ENCODE data around the gene ABHD10. TPM values are rescaled to one million over a fixed set of nuclear protein-coding genes. Genes with fewer than 3 reads are reported as not detected.

Gene ABHD10
- total RNA-seq, 5 donors from 2014 or later (not counting 1 experiment from before 2014, with no cell fraction given) = 18.3 to 31.8 (median 28.1) TPM

GRCh38 chr3:111980716-111981456 lies 2.1 kb downstream of the ABHD10 start:
- H3K4me3 ChIP-seq (ENCODE audit: control insufficient read depth in 1 of 2, extremely low read depth in 1 of 2, low read length in 1 of 2) = no peak overlapping the region
- no peak for DNase-seq
- peak overlapping the region in 1 of 2 donors; percentile 17 for H3K27ac Mint-ChIP-seq

DNA sequence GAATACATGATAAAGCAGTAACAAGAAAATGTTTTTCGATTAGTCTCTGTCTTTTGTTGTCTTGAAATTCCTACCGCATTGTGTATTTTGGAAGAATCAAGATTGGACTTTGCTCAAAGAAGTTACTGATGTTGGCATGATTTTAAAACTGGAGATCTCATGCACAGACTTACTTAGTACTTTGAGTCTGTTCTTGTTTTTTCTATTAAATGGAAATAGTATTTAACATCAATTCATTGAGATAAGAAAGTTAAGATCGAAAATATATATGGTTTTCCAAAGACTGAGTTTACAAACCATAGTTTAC lies 2.6 kb downstream of the ABHD10 start:
- peaks cover 9 to 13% of the 10 kb centered on the region in 2 experiments for H3K4me1 ChIP-seq (ENCODE audit: control insufficient read depth in 1 of 2, extremely low read depth in 1 of 2, insufficient read depth in 2 of 2, low read length in 2 of 2)
- H3K4me3 Mint-ChIP-seq = peak overlapping the region in 2 of 3 donors; percentile 32 to 92
- CTCF ChIA-PET = interaction anchor here (0.9 to 1.3 kb wide), 3 partner anchors 14 to 32 kb away, joined by 3 to 5 read pairs (median 3); no protein-coding TSS in a partner anchor

More at GRCh38 chr3:111980716-111981456, 2.1 kb downstream of the ABHD10 start:
- no peak for ATAC-seq (replicated peaks in 1 of 4)
- H3K36me3 ChIP-seq (ENCODE audit: control insufficient read depth in 2 of 2, extremely low read depth in 1 of 2, insufficient read depth in 1 of 2, low read length in 1 of 2) = peaks cover 0 to 10% of the 10 kb centered on the region in 2 donors
- Mint-ChIP-seq H3K36me3 (peaks cover 5% of the 10 kb centered on the region), H3K4me3 (peak overlapping the region; percentile 91 to 94 (median 92)), H3K27me3 (no peaks in the 10 kb centered on the region), H3K9me3 (no peaks in the 10 kb centered on the region), H3K4me1 (peaks cover 65 to 69% (median 65%) of the 10 kb centered on the region in 3 donors)
- CTCF ChIA-PET = interaction anchor here (0.9 to 3.8 kb wide), 4 partner anchors 13 to 312 kb away, joined by 3 to 28 read pairs (median 3); no protein-coding TSS in a partner anchor
- peaks cover 9 to 13% of the 10 kb centered on the region in 2 experiments for H3K4me1 ChIP-seq (ENCODE audit: control insufficient read depth in 1 of 2, extremely low read depth in 1 of 2, insufficient read depth in 2 of 2, low read length in 2 of 2)
- no peaks in the 10 kb centered on the region for H3K9me3 ChIP-seq
- POLR2A ChIA-PET = no interaction called here
- H3K27ac ChIP-seq (ENCODE audit: low read length) = no peak overlapping the region
- H3K27me3 ChIP-seq (replicated peaks in 1 of 2; ENCODE audit: control insufficient read depth in 2 of 2, extremely low read depth in 1 of 2, insufficient read depth in 2 of 2, low read length in 1 of 2) = no peaks in the 10 kb centered on the region
- 100% methylated on average over 1 of the region's 10 CpGs for WGBS (ENCODE audit: insufficient coverage)

DNA sequence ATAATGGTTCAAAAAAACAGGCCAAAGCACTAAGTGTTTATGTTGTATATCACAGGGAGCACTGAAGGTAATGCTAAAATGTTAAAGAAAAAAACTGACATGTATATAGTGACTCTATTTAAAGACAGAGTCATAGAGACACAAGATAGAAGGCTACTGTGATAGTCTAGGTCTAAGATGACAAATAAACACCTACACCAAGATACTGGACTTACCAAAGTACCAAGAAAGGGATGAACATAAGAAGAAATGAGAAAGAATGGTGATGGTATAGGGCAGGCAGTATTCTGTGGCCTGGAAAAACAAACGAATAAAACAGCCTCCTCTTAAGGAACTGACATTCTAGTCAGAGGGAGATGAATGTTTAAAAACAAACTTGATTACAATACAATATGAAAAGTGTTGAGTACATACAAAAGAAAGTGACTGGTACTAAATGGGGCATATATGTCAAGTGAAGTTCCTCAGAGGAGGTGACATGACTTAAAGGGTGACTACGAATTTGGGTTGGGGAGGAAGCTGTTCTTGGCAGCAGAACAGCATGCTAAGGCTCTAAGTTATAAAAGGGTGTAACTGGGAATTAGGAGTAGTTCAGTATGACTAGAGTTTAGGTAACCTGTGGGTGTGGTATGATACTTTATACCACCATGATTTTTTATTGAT lies 5.9 kb downstream of the ABHD10 start:
- Histone ChIP-seq H3K4me1 (ENCODE audit: control insufficient read depth in 1 of 2, extremely low read depth in 1 of 2, insufficient read depth in 2 of 2, low read length in 2 of 2) (peaks cover 5 to 16% of the 10 kb centered on the region in 2 experiments), H3K27ac (ENCODE audit: low read length) (no peak overlapping the region), H3K9me3 (no peaks in the 10 kb centered on the region), H3K27me3 (replicated peaks in 1 of 2; ENCODE audit: control insufficient read depth in 2 of 2, extremely low read depth in 1 of 2, insufficient read depth in 2 of 2, low read length in 1 of 2) (no peaks in the 10 kb centered on the region), H3K4me3 (ENCODE audit: control insufficient read depth in 1 of 2, extremely low read depth in 1 of 2, low read length in 1 of 2) (no peak overlapping the region), H3K36me3 (ENCODE audit: control insufficient read depth in 2 of 2, extremely low read depth in 1 of 2, insufficient read depth in 1 of 2, low read length in 1 of 2) (peaks cover 0 to 31% of the 10 kb centered on the region in 2 donors)
- DNase-seq = no peak
- peaks cover 71 to 76% (median 75%) of the 10 kb centered on the region in 3 donors for H3K4me1 Mint-ChIP-seq
- ChIA-PET CTCF (interaction anchor here in 1 of 2 donors (0.6 kb wide), 1 partner anchor 291 kb away, joined by 5 read pairs; no protein-coding TSS in a partner anchor), POLR2A (interaction anchor here in 1 of 2 donors (0.6 to 0.7 kb wide), 2 partner anchors 29 to 514 kb away, joined by 3 read pairs; no protein-coding TSS in a partner anchor)
- H3K36me3 Mint-ChIP-seq = peaks cover 25% of the 10 kb centered on the region
- no peaks in the 10 kb centered on the region for H3K9me3 Mint-ChIP-seq
- peak overlapping the region; percentile 36 to 59 for H3K27ac Mint-ChIP-seq
- no peak overlapping the region for H3K4me3 Mint-ChIP-seq
- H3K27me3 Mint-ChIP-seq = no peaks in the 10 kb centered on the region
- ATAC-seq (replicated peaks in 1 of 4) = no peak
- no CpG with 5 or more reads among the region's 2 CpGs for WGBS (ENCODE audit: insufficient coverage)

More for the DNA sequence above, 2.6 kb downstream of the ABHD10 start:
- no peak for DNase-seq
- Histone ChIP-seq H3K9me3 (no peaks in the 10 kb centered on the region), H3K27ac (ENCODE audit: low read length) (no peak overlapping the region), H3K27me3 (replicated peaks in 1 of 2; ENCODE audit: control insufficient read depth in 2 of 2, extremely low read depth in 1 of 2, insufficient read depth in 2 of 2, low read length in 1 of 2) (no peaks in the 10 kb centered on the region), H3K36me3 (ENCODE audit: control insufficient read depth in 2 of 2, extremely low read depth in 1 of 2, insufficient read depth in 1 of 2, low read length in 1 of 2) (peaks cover 0 to 10% of the 10 kb centered on the region in 2 donors), H3K4me3 (ENCODE audit: control insufficient read depth in 1 of 2, extremely low read depth in 1 of 2, low read length in 1 of 2) (no peak overlapping the region)
- Mint-ChIP-seq H3K4me1 (peaks cover 65 to 69% (median 66%) of the 10 kb centered on the region in 3 donors), H3K36me3 (peaks cover 5% of the 10 kb centered on the region), H3K27ac (no peak overlapping the region), H3K9me3 (no peaks in the 10 kb centered on the region), H3K27me3 (no peaks in the 10 kb centered on the region)
- POLR2A ChIA-PET = no interaction called here
- no CpG with 5 or more reads among the region's 3 CpGs for WGBS (ENCODE audit: insufficient coverage)
- no peak for ATAC-seq (replicated peaks in 1 of 4)

- peaks cover 32% of the 10 kb centered on the region for H3K36me3 Mint-ChIP-seq
Measured at GRCh38 chr3:111986800-111987199, 8.0 kb downstream of the ABHD10 start.

DNA sequence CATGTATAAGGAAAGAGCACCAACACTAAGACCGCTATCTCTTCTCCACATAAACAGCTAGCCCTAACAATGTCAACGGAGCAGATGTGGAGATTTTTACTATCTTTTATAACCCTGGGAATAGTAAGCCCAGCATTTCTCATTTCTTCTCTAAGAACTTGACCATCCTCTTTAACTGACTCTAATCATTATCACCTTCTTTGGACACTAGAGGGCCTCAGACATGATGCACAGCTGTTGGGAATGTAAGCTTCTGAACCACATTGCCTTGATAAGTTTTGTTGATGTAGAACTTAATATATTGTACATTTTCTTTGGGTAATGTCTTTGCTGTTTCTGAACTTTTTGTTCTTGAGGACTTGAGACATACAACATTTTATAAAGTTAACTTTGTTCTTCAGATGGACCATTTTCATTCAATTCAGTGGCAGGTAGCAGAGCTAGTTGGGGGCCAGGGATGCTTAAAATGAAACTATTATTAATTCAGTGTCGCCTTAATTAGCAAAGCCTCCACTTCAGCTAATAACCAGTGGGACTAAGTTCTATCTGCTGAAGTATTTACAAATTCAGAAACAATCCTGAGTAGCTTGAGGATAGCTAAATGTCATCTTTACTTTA lies 10.3 kb downstream of the ABHD10 start:
- DNase-seq = peak in 1 of 35 experiments; percentile 61
- ATAC-seq (replicated peaks in 1 of 4) = peak; percentile 57 to 79 (median 72)
- ChIA-PET POLR2A (interaction anchor here in 1 of 2 donors (0.7 to 2.0 kb wide), 2 partner anchors 10 to 14 kb away, joined by 3 to 11 read pairs; partner anchors contain the start of gene ABHD10), CTCF (interaction anchor here (0.6 to 2.9 kb wide), 26 partner anchors 10 to 1124 kb away, joined by 3 to 44 read pairs (median 4); partner anchors contain the start of genes ABHD10 (in 2 of the 2) and TAGLN3 (in 1 of the 2))
- no peak overlapping the region for H3K4me3 ChIP-seq (ENCODE audit: control insufficient read depth in 1 of 2, extremely low read depth in 1 of 2, low read length in 1 of 2)
- no peak overlapping the region for H3K27ac ChIP-seq (ENCODE audit: low read length)
- Mint-ChIP-seq H3K36me3 (peaks cover 45% of the 10 kb centered on the region), H3K4me1 (peaks cover 31 to 36% (median 33%) of the 10 kb centered on the region in 3 donors), H3K4me3 (no peak overlapping the region), H3K27me3 (no peaks in the 10 kb centered on the region), H3K9me3 (no peaks in the 10 kb centered on the region), H3K27ac (no peak overlapping the region)
- H3K9me3 ChIP-seq = no peaks in the 10 kb centered on the region
- H3K4me1 ChIP-seq (ENCODE audit: control insufficient read depth in 1 of 2, extremely low read depth in 1 of 2, insufficient read depth in 2 of 2, low read length in 2 of 2) = peaks cover 0 to 9% of the 10 kb centered on the region in 2 experiments
- H3K36me3 ChIP-seq (ENCODE audit: control insufficient read depth in 2 of 2, extremely low read depth in 1 of 2, insufficient read depth in 1 of 2, low read length in 1 of 2) = peaks cover 0 to 36% of the 10 kb centered on the region in 2 donors
- WGBS (ENCODE audit: insufficient coverage) = no CpG with 5 or more reads among the region's 3 CpGs
- H3K27me3 ChIP-seq (replicated peaks in 1 of 2; ENCODE audit: control insufficient read depth in 2 of 2, extremely low read depth in 1 of 2, insufficient read depth in 2 of 2, low read length in 1 of 2) = no peaks in the 10 kb centered on the region

More at GRCh38 chr3:111986800-111987199, 8.0 kb downstream of the ABHD10 start:
- Histone ChIP-seq H3K4me3 (ENCODE audit: control insufficient read depth in 1 of 2, extremely low read depth in 1 of 2, low read length in 1 of 2) (no peak overlapping the region), H3K27ac (ENCODE audit: low read length) (no peak overlapping the region), H3K27me3 (replicated peaks in 1 of 2; ENCODE audit: control insufficient read depth in 2 of 2, extremely low read depth in 1 of 2, insufficient read depth in 2 of 2, low read length in 1 of 2) (no peaks in the 10 kb centered on the region), H3K4me1 (ENCODE audit: control insufficient read depth in 1 of 2, extremely low read depth in 1 of 2, insufficient read depth in 2 of 2, low read length in 2 of 2) (peaks cover 0 to 13% of the 10 kb centered on the region in 2 experiments), H3K36me3 (ENCODE audit: control insufficient read depth in 2 of 2, extremely low read depth in 1 of 2, insufficient read depth in 1 of 2, low read length in 1 of 2) (peaks cover 0 to 36% of the 10 kb centered on the region in 2 donors), H3K9me3 (no peaks in the 10 kb centered on the region)
- Mint-ChIP-seq H3K27me3 (no peaks in the 10 kb centered on the region), H3K4me1 (peaks cover 50 to 56% (median 56%) of the 10 kb centered on the region in 3 donors), H3K27ac (peak overlapping the region; percentile 5 to 59), H3K9me3 (no peaks in the 10 kb centered on the region), H3K4me3 (no peak overlapping the region)
- POLR2A ChIA-PET = no interaction called here
- no peak for ATAC-seq (replicated peaks in 1 of 4)
- no CpG with 5 or more reads among the region's 3 CpGs for WGBS (ENCODE audit: insufficient coverage)
- no peak for DNase-seq
- CTCF ChIA-PET = interaction anchor here (0.6 to 1.3 kb wide), 3 partner anchors 13 to 163 kb away, joined by 3 to 5 read pairs (median 3); no protein-coding TSS in a partner anchor

Data from T-cell (primary cell).